Vagina (tissue), 2 donors: ENCODE measurements around the gene GPR150. TPM values are rescaled to one million over a fixed set of nuclear protein-coding genes. Genes with fewer than 3 reads are reported as not detected.

Experiments used
- DNase-seq, 2 donors: peaks; one replicate each; pipeline ENCODE4 v3.0.0-alpha.2; 2017; ENCODE audit errors: extremely low spot score in 2 of 2
- H3K27ac ChIP-seq: fragments of 200-600 bp; sonication (generic); one replicate; pipeline ENCODE4 v1.5.1; 2019
- H3K27me3 ChIP-seq: fragments of 200-600 bp; sonication (generic); one replicate; pipeline ENCODE4 v1.5.1; 2019
- H3K36me3 ChIP-seq, 2 donors: fragments of 200-600 bp; sonication (generic); one replicate each; pipeline ENCODE4 v1.5.1; 2017 to 2019
- H3K4me1 ChIP-seq: fragments of 200-600 bp; sonication (generic); one replicate; pipeline ENCODE4 v1.5.1; 2019
- H3K4me3 ChIP-seq, 2 donors: fragments of 200-600 bp; sonication (generic); 1 replicate in 1 of 2; 2 replicates in 1 of 2; pipeline ENCODE4 v1.5.1; 2016 to 2019
- H3K9me3 ChIP-seq: fragments of 200-600 bp; sonication (generic); one replicate; pipeline ENCODE4 v1.5.1; 2019
- CTCF ChIP-seq, 3 experiments: fragments of 450-650 bp in 2 of 3; fragments of 200-600 bp in 1 of 3; sonication (generic) in 1 of 3; IDR thresholded peaks; one replicate each; pipeline ENCODE4 v1.5.1; 2017 to 2019; ENCODE audit warnings: antibody characterized with exemption in 3 of 3, mild to moderate bottlenecking in 2 of 3, moderate library complexity in 2 of 3
- POLR2A ChIP-seq, 2 donors: fragments of 450-650 bp; IDR thresholded peaks; one replicate each; pipeline ENCODE4 v1.6.1; 2017; ENCODE audit warnings: antibody characterized with exemption in 2 of 2, mild to moderate bottlenecking in 2 of 2, moderate library complexity in 2 of 2
- POLR2AphosphoS5 ChIP-seq, 2 donors: sonication (generic); formaldehyde crosslinking; IDR thresholded peaks; one replicate each; pipeline ENCODE4 v1.9.0; 2017; ENCODE audit warnings: antibody characterized with exemption in 2 of 2, mild to moderate bottlenecking in 2 of 2, low read depth in 1 of 2; ENCODE audit not compliant: insufficient read depth in 1 of 2
- intact Hi-C: fragments of 100-400 bp; cut with DNase I; formaldehyde crosslinking; loops from one replicate; pipeline ENCODE4 v1.15.1; 2023
- total RNA-seq: library from RNA; depleted of rRNA; stranded (reverse); fragments of >200 nt; gene quantifications from one replicate; pipeline ENCODE4 v1.2.3, GENCODE V29; 2016

The GPR150 gene
- total RNA-seq, 1 donor from 2014 or later, result 1.7 TPM

DNA sequence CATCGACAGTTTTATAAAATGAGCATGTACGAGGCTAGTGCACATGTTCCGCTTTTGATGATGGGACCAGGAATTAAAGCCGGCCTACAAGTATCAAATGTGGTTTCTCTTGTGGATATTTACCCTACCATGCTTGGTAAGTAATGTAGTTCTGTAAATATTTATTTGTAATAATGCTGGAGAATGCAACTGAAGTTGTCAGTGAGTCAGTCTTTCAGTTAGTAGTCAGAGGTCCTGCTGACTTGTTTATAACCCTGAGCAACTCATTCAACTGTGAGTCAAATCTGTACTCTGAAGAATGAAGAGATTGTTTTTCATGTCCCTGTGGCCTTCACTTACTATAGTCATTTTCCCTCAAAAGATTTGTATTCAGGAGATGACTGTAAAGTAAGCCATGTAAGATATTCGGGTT, 28.4 kb upstream of the GPR150 start:
- no peak overlapping the region for H3K4me3 ChIP-seq
- intact Hi-C loops, result no loop called here
- no peak for TF ChIP-seq POLR2A (IDR thresholded peaks at IDR 0.05)
- TF ChIP-seq POLR2AphosphoS5 (IDR thresholded peaks at IDR 0.05; ENCODE audit: insufficient read depth in 1 of 2, low read depth in 1 of 2), result no peak
- TF ChIP-seq CTCF (IDR thresholded peaks at IDR 0.05), result no peak

GRCh38 chr5:95595289-95595931, 24.5 kb upstream of the GPR150 start:
- peaks cover 0 to 5% of the 10 kb centered on the region in 2 donors for H3K36me3 ChIP-seq
- no peaks in the 10 kb centered on the region for H3K27me3 ChIP-seq
- H3K4me1 ChIP-seq, result no peaks in the 10 kb centered on the region
- H3K9me3 ChIP-seq, result no peaks in the 10 kb centered on the region
- no peak overlapping the region for H3K4me3 ChIP-seq
- intact Hi-C loops, result no loop called here
- DNase-seq, result no peak
- no peak for TF ChIP-seq POLR2A (IDR thresholded peaks at IDR 0.05)
- TF ChIP-seq POLR2AphosphoS5 (IDR thresholded peaks at IDR 0.05; ENCODE audit: insufficient read depth in 1 of 2, low read depth in 1 of 2), result no peak
- TF ChIP-seq CTCF (IDR thresholded peaks at IDR 0.05), result no peak
- H3K27ac ChIP-seq, result no peak overlapping the region

More for the DNA sequence above, 28.4 kb upstream of the GPR150 start:
- Histone ChIP-seq H3K27me3 (no peaks in the 10 kb centered on the region), H3K4me1 (no peaks in the 10 kb centered on the region), H3K27ac (no peak overlapping the region), H3K36me3 (peaks cover 0 to 5% of the 10 kb centered on the region in 2 donors), H3K9me3 (no peaks in the 10 kb centered on the region)
- DNase-seq, result no peak

DNA sequence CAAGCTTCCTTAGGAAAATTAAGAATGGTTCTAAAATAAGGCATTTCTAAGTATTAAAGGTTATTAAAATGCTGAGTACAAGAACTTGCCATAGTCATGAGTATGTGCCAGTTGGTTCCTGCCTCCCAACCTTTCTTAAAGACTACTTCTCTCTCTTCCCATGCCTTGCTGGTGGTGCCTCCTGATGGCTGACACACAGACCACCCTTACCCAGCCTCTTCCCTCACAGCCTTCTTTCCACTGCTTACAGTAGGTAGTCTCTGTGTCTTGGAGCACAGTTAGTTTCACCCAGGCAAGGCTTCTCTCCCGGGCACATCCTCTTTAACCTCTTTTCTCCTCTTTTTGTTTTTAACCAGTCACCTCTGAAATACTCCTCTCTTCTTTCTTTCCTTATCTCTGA, 20.6 kb upstream of the GPR150 start:
- intact Hi-C loops, result no loop called here
- no peaks in the 10 kb centered on the region for H3K4me1 ChIP-seq
- H3K27me3 ChIP-seq, result no peaks in the 10 kb centered on the region
- no peak overlapping the region for H3K27ac ChIP-seq
- H3K9me3 ChIP-seq, result no peaks in the 10 kb centered on the region
- H3K36me3 ChIP-seq, result peaks cover 0 to 6% of the 10 kb centered on the region in 2 donors
- no peak for DNase-seq
- no peak for TF ChIP-seq CTCF (IDR thresholded peaks at IDR 0.05)
- TF ChIP-seq POLR2A (IDR thresholded peaks at IDR 0.05), result no peak
- TF ChIP-seq POLR2AphosphoS5 (IDR thresholded peaks at IDR 0.05; ENCODE audit: insufficient read depth in 1 of 2, low read depth in 1 of 2), result no peak
- no peak overlapping the region for H3K4me3 ChIP-seq

DNA sequence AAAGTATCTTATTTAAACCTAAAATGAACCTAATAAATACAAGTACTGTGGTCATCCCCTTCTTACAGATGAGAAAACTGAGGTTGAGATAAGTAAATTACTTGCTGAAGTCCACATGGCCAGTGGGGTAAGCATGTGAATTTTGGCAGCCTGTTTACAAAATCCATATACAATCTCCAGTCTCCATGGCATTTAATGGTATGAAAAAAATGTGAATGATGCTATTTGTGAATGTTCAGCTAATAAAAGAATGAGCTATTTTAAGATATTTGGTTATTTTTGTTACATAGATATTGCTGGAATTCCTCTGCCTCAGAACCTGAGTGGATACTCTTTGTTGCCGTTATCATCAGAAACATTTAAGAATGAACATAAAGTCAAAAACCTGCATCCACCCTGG, 19.3 kb upstream of the GPR150 start:
- no peak for DNase-seq
- Histone ChIP-seq H3K36me3 (peaks cover 0 to 6% of the 10 kb centered on the region in 2 donors), H3K4me3 (no peak overlapping the region), H3K9me3 (no peaks in the 10 kb centered on the region), H3K27ac (no peak overlapping the region), H3K4me1 (no peaks in the 10 kb centered on the region), H3K27me3 (no peaks in the 10 kb centered on the region)
- no peak for TF ChIP-seq POLR2AphosphoS5 (IDR thresholded peaks at IDR 0.05; ENCODE audit: insufficient read depth in 1 of 2, low read depth in 1 of 2)
- no peak for TF ChIP-seq POLR2A (IDR thresholded peaks at IDR 0.05)
- TF ChIP-seq CTCF (IDR thresholded peaks at IDR 0.05), result no peak
- intact Hi-C loops, result no loop called here

DNA sequence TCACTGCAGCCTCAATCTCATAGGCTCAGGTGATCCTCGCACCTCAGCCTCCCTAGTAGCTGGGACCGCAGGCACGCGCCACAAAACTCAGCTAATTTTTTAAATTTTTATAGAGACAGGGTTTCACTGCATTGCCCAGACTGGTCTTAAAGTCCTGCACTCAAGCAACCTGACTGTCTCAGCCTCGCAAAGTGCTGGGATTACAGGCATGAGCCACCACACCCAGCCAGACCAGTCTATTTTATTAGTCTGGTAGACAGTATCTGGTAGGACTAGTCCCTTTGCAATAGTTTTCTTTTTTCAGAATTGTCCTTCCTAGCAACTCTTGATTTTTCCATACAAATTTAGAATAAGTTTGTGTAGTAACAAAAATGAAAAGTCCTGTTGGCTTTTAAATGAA, 14.1 kb upstream of the GPR150 start:
- intact Hi-C loops, result no loop called here
- H3K4me3 ChIP-seq, result no peak overlapping the region
- no peak overlapping the region for H3K27ac ChIP-seq
- H3K36me3 ChIP-seq, result peaks cover 0 to 6% of the 10 kb centered on the region in 2 donors
- TF ChIP-seq CTCF (IDR thresholded peaks at IDR 0.05) (no peak), POLR2A (IDR thresholded peaks at IDR 0.05) (no peak), POLR2AphosphoS5 (IDR thresholded peaks at IDR 0.05; ENCODE audit: insufficient read depth in 1 of 2, low read depth in 1 of 2) (no peak)
- H3K4me1 ChIP-seq, result no peaks in the 10 kb centered on the region
- DNase-seq, result no peak
- H3K27me3 ChIP-seq, result no peaks in the 10 kb centered on the region
- no peaks in the 10 kb centered on the region for H3K9me3 ChIP-seq
